Hepatocyte (in vitro differentiated cells): Measurements from ENCODE around the gene CDKN3. TPM values are rescaled to one million over a fixed set of nuclear protein-coding genes. Genes with fewer than 3 reads are reported as not detected.
A peak's percentile ranks its signal among the peaks of the same experiment; 100 is the strongest.

Experiments
- DNase-seq: peaks from one replicate; pipeline ENCODE4 v3.0.0-alpha.2; 2016; ENCODE audit warnings: low spot score
- H2AFZ ChIP-seq: fragments of 200-600 bp; sonication (generic); 2 replicates; pipeline ENCODE4 v1.6.0; 2016; ENCODE audit warnings: antibody characterized with exemption, mild to moderate bottlenecking
- H3K27ac ChIP-seq: fragments of 200-600 bp; sonication (generic); 2 replicates; pipeline ENCODE4 v1.5.1; 2016; ENCODE audit warnings: mild to moderate bottlenecking
- H3K27me3 ChIP-seq: fragments of 200-600 bp; sonication (generic); 2 replicates; pipeline ENCODE4 v1.6.1; 2016
- H3K36me3 ChIP-seq: fragments of 200-600 bp; sonication (generic); replicated peaks from 2 replicates; pipeline ENCODE4 v1.5.1; 2016; ENCODE audit warnings: low read depth; ENCODE audit not compliant: insufficient read depth
- H3K4me1 ChIP-seq: fragments of 200-600 bp; sonication (generic); 2 replicates; pipeline ENCODE4 v1.5.1; 2016; ENCODE audit warnings: mild to moderate bottlenecking, moderate library complexity; ENCODE audit not compliant: insufficient read depth
- H3K4me2 ChIP-seq: fragments of 200-600 bp; sonication (generic); 2 replicates; pipeline ENCODE4 v1.6.0; 2016
- H3K4me3 ChIP-seq: fragments of 200-600 bp; sonication (generic); 2 replicates; pipeline ENCODE4 v1.5.1; 2016; ENCODE audit warnings: mild to moderate bottlenecking
- H3K79me2 ChIP-seq: fragments of 200-600 bp; sonication (generic); 2 replicates; pipeline ENCODE4 v1.6.0; 2017; ENCODE audit warnings: mild to moderate bottlenecking
- H3K9me2 ChIP-seq: fragments of 200-600 bp; sonication (generic); replicated peaks from 2 replicates; pipeline ENCODE4 v1.6.0; 2017; ENCODE audit warnings: mild to moderate bottlenecking; ENCODE audit not compliant: insufficient read depth
- H3K9me3 ChIP-seq: fragments of 200-600 bp; sonication (generic); 2 replicates; pipeline ENCODE4 v1.5.1; 2016; ENCODE audit warnings: low read depth, mild to moderate bottlenecking
- H4K20me1 ChIP-seq: fragments of 200-600 bp; sonication (generic); 2 replicates; pipeline ENCODE4 v1.6.0; 2016; ENCODE audit warnings: mild to moderate bottlenecking; ENCODE audit not compliant: insufficient read depth, poor library complexity, severe bottlenecking
- EZH2 ChIP-seq: fragments of 200-600 bp; sonication (generic); IDR thresholded peaks from 2 replicates; pipeline ENCODE4 v1.6.1; 2016; ENCODE audit warnings: antibody characterized with exemption, mild to moderate bottlenecking, borderline replicate concordance
- EZH2phosphoT487 ChIP-seq: fragments of 200-600 bp; sonication (generic); IDR thresholded peaks from one replicate; pipeline ENCODE4 v1.6.1; 2018; ENCODE audit warnings: antibody characterized with exemption, mild to moderate bottlenecking, low read depth, moderate library complexity; ENCODE audit not compliant: unreplicated experiment, severe bottlenecking
- WGBS: methylation state at CpG from one replicate; pipeline ENCODE4 v1.1.6; 2016; ENCODE audit warnings: low lambda C conversion rate; ENCODE audit errors: missing lambda C conversion rate; 5-methylcytosine and 5-hydroxymethylcytosine counted together
- polyA plus RNA-seq: library from polyadenylated mRNA; unstranded; fragments of >200 nt; fragmentation: Nextera tagmentation; extraction: Ambion mirVana; gene quantifications from 2 replicates; pipeline ENCODE4 v1.2.1, GENCODE V29; 2016
- total RNA-seq: library from RNA; depleted of rRNA; stranded (reverse); fragments of >200 nt; gene quantifications from 2 replicates; pipeline ENCODE4 v1.2.3, GENCODE V29; 2014
- TF ChIP-seq, protein P1 (sequence below): fragments of 200-600 bp; sonication (generic); IDR thresholded peaks from 2 replicates; pipeline ENCODE4 v1.5.1; 2016; ENCODE audit warnings: antibody characterized with exemption, mild to moderate bottlenecking; ENCODE audit not compliant: poor library complexity

CDKN3 gene
- total and polyA plus RNA-seq, 2 experiments from 2014 or later, result 11.7 to 18.8 TPM

GRCh38 chr14:54443981-54444380, 47.2 kb downstream of the CDKN3 start:
- TF ChIP-seq EZH2, result no peak
- TF ChIP-seq EZH2phosphoT487, result no peak
- TF ChIP-seq, protein P1, sequence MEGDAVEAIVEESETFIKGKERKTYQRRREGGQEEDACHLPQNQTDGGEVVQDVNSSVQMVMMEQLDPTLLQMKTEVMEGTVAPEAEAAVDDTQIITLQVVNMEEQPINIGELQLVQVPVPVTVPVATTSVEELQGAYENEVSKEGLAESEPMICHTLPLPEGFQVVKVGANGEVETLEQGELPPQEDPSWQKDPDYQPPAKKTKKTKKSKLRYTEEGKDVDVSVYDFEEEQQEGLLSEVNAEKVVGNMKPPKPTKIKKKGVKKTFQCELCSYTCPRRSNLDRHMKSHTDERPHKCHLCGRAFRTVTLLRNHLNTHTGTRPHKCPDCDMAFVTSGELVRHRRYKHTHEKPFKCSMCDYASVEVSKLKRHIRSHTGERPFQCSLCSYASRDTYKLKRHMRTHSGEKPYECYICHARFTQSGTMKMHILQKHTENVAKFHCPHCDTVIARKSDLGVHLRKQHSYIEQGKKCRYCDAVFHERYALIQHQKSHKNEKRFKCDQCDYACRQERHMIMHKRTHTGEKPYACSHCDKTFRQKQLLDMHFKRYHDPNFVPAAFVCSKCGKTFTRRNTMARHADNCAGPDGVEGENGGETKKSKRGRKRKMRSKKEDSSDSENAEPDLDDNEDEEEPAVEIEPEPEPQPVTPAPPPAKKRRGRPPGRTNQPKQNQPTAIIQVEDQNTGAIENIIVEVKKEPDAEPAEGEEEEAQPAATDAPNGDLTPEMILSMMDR, result no peak
- H3K27ac ChIP-seq, result peak overlapping the region; percentile 83
- H2AFZ ChIP-seq, result no peak overlapping the region
- H3K4me2 ChIP-seq, result peak overlapping the region; percentile 43
- 74% methylated on average over 17 of the region's 18 CpGs for WGBS
- peaks cover 22% of the 10 kb centered on the region for H3K4me1 ChIP-seq
- no peaks in the 10 kb centered on the region for H3K9me3 ChIP-seq
- H4K20me1 ChIP-seq, result no peaks in the 10 kb centered on the region
- H3K27me3 ChIP-seq, result no peaks in the 10 kb centered on the region
- peaks cover 16% of the 10 kb centered on the region for H3K79me2 ChIP-seq
- H3K36me3 ChIP-seq, result no peaks in the 10 kb centered on the region
- H3K4me3 ChIP-seq, result no peak overlapping the region
- no peaks in the 10 kb centered on the region for H3K9me2 ChIP-seq
- no peak for DNase-seq

DNA sequence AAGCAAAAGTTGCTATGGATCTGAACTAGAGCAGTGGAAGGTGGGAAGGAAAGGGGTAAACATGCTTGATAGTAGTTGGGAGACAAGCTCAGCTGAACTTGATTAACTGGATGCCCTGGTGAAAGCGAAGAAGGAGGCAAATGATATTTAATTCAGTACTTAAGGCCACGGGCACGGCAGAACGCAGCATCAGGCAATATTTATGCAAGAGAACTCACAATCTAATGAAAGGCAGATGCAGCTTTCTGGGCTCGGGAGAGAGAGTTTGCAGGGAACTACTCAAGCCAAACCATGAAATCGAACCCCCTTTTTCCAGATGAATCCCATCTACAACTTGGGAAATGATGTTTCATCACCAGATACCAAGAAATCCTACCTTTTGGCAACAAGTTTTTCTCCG, 47.9 kb downstream of the CDKN3 start:
- H3K27me3 ChIP-seq, result no peaks in the 10 kb centered on the region
- no peak overlapping the region for H2AFZ ChIP-seq
- H3K36me3 ChIP-seq, result no peaks in the 10 kb centered on the region
- no peak overlapping the region for H3K4me3 ChIP-seq
- peaks cover 21% of the 10 kb centered on the region for H3K4me1 ChIP-seq
- H3K4me2 ChIP-seq, result peak overlapping the region; percentile 43
- WGBS, result 72% methylated on average over 7 of the region's 7 CpGs
- peak overlapping the region; percentile 83 for H3K27ac ChIP-seq
- TF ChIP-seq, protein P1, result no peak
- TF ChIP-seq EZH2phosphoT487, result no peak
- no peak for TF ChIP-seq EZH2
- H3K9me3 ChIP-seq, result no peaks in the 10 kb centered on the region
- no peak for DNase-seq
- peaks cover 9% of the 10 kb centered on the region for H3K79me2 ChIP-seq
- H4K20me1 ChIP-seq, result no peaks in the 10 kb centered on the region
- H3K9me2 ChIP-seq, result no peaks in the 10 kb centered on the region

DNA sequence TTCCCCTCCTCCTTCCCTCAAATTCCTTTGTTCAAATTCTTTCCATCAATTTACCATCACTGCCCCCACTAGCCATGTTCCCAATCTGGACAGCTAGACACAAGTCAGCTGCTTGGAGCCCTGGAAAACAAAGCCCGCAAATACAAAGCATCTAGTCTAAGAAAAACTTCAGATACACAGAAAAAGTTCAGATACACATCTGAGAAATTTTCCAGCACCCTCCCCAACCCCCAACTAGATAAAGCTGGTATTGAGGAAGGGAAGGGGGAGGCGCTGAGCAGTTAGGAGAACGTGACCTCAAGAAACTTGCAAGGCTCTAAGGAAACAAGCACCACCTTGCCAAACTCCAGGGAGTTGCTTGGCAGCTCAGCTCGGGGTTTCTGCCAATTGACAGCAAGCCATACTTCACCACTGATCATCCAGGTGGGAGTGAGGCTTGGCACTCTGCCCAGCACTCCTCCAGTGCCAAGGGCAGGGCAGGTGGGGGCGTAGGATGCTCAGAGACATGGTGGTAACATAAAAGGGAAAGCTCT, 49.4 kb downstream of the CDKN3 start:
- H3K9me3 ChIP-seq, result no peaks in the 10 kb centered on the region
- H3K79me2 ChIP-seq, result no peaks in the 10 kb centered on the region
- TF ChIP-seq EZH2phosphoT487, result no peak
- TF ChIP-seq EZH2, result no peak
- TF ChIP-seq, protein P1, result no peak
- no peaks in the 10 kb centered on the region for H3K36me3 ChIP-seq
- no peak overlapping the region for H3K4me3 ChIP-seq
- WGBS, result 65% methylated on average over 5 of the region's 5 CpGs
- no peak overlapping the region for H2AFZ ChIP-seq
- no peaks in the 10 kb centered on the region for H3K27me3 ChIP-seq
- H3K9me2 ChIP-seq, result no peaks in the 10 kb centered on the region
- peak overlapping the region; percentile 57 for H3K4me2 ChIP-seq
- no peaks in the 10 kb centered on the region for H4K20me1 ChIP-seq
- peaks cover 17% of the 10 kb centered on the region for H3K4me1 ChIP-seq
- peak overlapping the region; percentile 89 for H3K27ac ChIP-seq
- DNase-seq, result peak; percentile 18
